GM12878 (cell line): Measurements from ENCODE around the gene AGO4. TPM values are rescaled to one million over a fixed set of nuclear protein-coding genes. Genes with fewer than 3 reads are reported as not detected.

Experiments used
- ATAC-seq: fragments of 200-7000 bp; cut with Tn5 transposase; 3 replicates; pipeline ENCODE4 v1.9.1; 2020; ENCODE audit warnings: mild to moderate bottlenecking, moderate library complexity
- BruUV-seq: library from RNA; stranded (reverse); fragments of 400-500 nt; replicated peaks from 2 replicates; lab custom pipeline; 2021; lab: Mats Ljungman, UMichigan
- CTCF ChIA-PET: fragments of 300-600 bp; sonication (Branson Sonifier 250); formaldehyde crosslinking; extraction: SDS; loops from one replicate; lab custom pipeline; 2021; ENCODE audit warnings: inconsistent platforms; lab: Yijun Ruan, JAX
- POLR2A ChIA-PET: fragments of 350-600 bp; formaldehyde crosslinking; extraction: SDS; loops from one replicate; lab custom pipeline; 2021; ENCODE audit warnings: inconsistent platforms; lab: Charles Lee
- RAD21 ChIA-PET: fragments of 300-600 bp; sonication (Branson Sonifier 250); formaldehyde crosslinking; loops from one replicate; lab custom pipeline; 2023; ENCODE audit warnings: antibody characterized with exemption; ENCODE audit not compliant: unreplicated experiment; lab: Charles Lee
- SMC1A ChIA-PET: fragments of 300-600 bp; sonication (Branson Sonifier 250); formaldehyde crosslinking; loops from one replicate; lab custom pipeline; 2023; ENCODE audit not compliant: unreplicated experiment, uncharacterized antibody; lab: Charles Lee
- DNase-seq: peaks from one replicate; pipeline ENCODE4 v3.0.0-alpha.2; 2011; ENCODE audit warnings: low read depth, low spot score
- FAIRE-seq: peaks from 3 replicates; lab custom pipeline; 2011; peaks lifted over from hg19 to GRCh38; lab: Jason Lieb, UNC
- H2AFZ ChIP-seq: 2 replicates; pipeline ENCODE4 v1.6.0; 2011; ENCODE audit warnings: low read depth, low read length, control low read depth; ENCODE audit not compliant: control insufficient read depth
- H3K27ac ChIP-seq: 2 replicates; pipeline ENCODE4 v1.5.1; 2011; ENCODE audit warnings: control low read depth; ENCODE audit not compliant: control insufficient read depth, insufficient read depth
- H3K27me3 ChIP-seq, 2 experiments: replicated peaks in 1 of 2; 2 replicates each; pipeline versions ENCODE4 v1.6.0 to v1.6.1; 2011; ENCODE audit warnings: low read length in 1 of 2; ENCODE audit not compliant: control insufficient read depth in 2 of 2, insufficient read depth in 2 of 2
- H3K36me3 ChIP-seq, 2 experiments: 2 replicates each; pipeline ENCODE4 v1.5.1; 2011; ENCODE audit warnings: low read length in 1 of 2; ENCODE audit not compliant: control insufficient read depth in 2 of 2, insufficient read depth in 2 of 2
- H3K4me1 ChIP-seq: 2 replicates; pipeline ENCODE4 v1.6.1; 2011; ENCODE audit warnings: mild to moderate bottlenecking, low read length, moderate library complexity, mixed read lengths; ENCODE audit not compliant: control insufficient read depth, insufficient read depth
- H3K4me2 ChIP-seq: 2 replicates; pipeline ENCODE4 v1.6.0; 2011; ENCODE audit warnings: control low read depth; ENCODE audit not compliant: control insufficient read depth, insufficient read depth
- H3K4me3 ChIP-seq: fragments of 200-600 bp; sonication (generic); 2 replicates; pipeline ENCODE4 v1.5.1; 2016
- H3K79me2 ChIP-seq: 2 replicates; pipeline ENCODE4 v1.6.0; 2011; ENCODE audit warnings: low read length; ENCODE audit not compliant: control insufficient read depth, insufficient read depth
- H3K9ac ChIP-seq: 2 replicates; pipeline ENCODE4 v1.8.0; 2011; ENCODE audit warnings: low read length, control low read depth, mixed read lengths; ENCODE audit not compliant: control insufficient read depth, insufficient read depth
- H3K9me3 ChIP-seq: replicated peaks from 3 replicates; pipeline ENCODE4 v1.5.1; 2011; ENCODE audit warnings: mild to moderate bottlenecking, low read length; ENCODE audit not compliant: control insufficient read depth, insufficient read depth
- H4K20me1 ChIP-seq: 2 replicates; pipeline ENCODE4 v1.6.0; 2011; ENCODE audit not compliant: control insufficient read depth, insufficient read depth
- BCL11A ChIP-seq: IDR thresholded peaks from 2 replicates; pipeline ENCODE4 v1.6.1; 2011; ENCODE audit warnings: low read depth, low read length
- CHD2 ChIP-seq: IDR thresholded peaks from 2 replicates; pipeline ENCODE4 v1.6.1; 2011; ENCODE audit warnings: low read depth, low read length, improper control_type of control experiment, borderline replicate concordance
- CREB1 ChIP-seq: IDR thresholded peaks from 2 replicates; pipeline ENCODE4 v1.6.1; 2012; ENCODE audit warnings: low read depth, mild to moderate bottlenecking, inconsistent platforms
- DPF2 ChIP-seq: fragments of 450-650 bp; IDR thresholded peaks from 2 replicates; pipeline ENCODE4 v1.6.1; 2017; ENCODE audit warnings: mild to moderate bottlenecking
- EED ChIP-seq: sonication (generic); IDR thresholded peaks from 2 replicates; pipeline ENCODE4 v1.6.1; 2016; ENCODE audit warnings: antibody characterized with exemption, low read depth
- HDGF ChIP-seq: fragments of 450-650 bp; IDR thresholded peaks from 2 replicates; pipeline ENCODE4 v1.6.1; 2016; ENCODE audit warnings: antibody characterized with exemption
- HSF1 ChIP-seq: fragments of 150-350 bp; IDR thresholded peaks from 2 replicates; pipeline ENCODE4 v1.6.1; 2014; ENCODE audit warnings: mild to moderate bottlenecking, low read depth, low read length
- IRF5 ChIP-seq: fragments of 450-650 bp; IDR thresholded peaks from 2 replicates; pipeline ENCODE4 v1.6.1; 2017; ENCODE audit warnings: borderline replicate concordance
- KLF5 ChIP-seq: fragments of 450-650 bp; IDR thresholded peaks from 2 replicates; pipeline ENCODE4 v1.6.1; 2014; ENCODE audit warnings: mild to moderate bottlenecking; ENCODE audit not compliant: partially characterized antibody
- NFIC ChIP-seq: IDR thresholded peaks from 2 replicates; pipeline ENCODE4 v1.6.1; 2012; ENCODE audit warnings: low read depth, mild to moderate bottlenecking, inconsistent platforms, low read length, moderate library complexity
- PAX8 ChIP-seq: fragments of 450-650 bp; IDR thresholded peaks from 2 replicates; pipeline ENCODE4 v1.6.1; 2017; ENCODE audit warnings: mild to moderate bottlenecking, moderate library complexity
- POLR2AphosphoS5 ChIP-seq: IDR thresholded peaks from 2 replicates; pipeline ENCODE4 v1.6.1; 2011; ENCODE audit warnings: mild to moderate bottlenecking, low read length, inconsistent platforms
- RELA ChIP-seq: fragments of 450-650 bp; IDR thresholded peaks from 2 replicates; pipeline ENCODE4 v1.8.0; 2014; ENCODE audit warnings: borderline replicate concordance; ENCODE audit not compliant: partially characterized antibody
- RFX5 ChIP-seq: IDR thresholded peaks from 2 replicates; pipeline ENCODE4 v1.6.1; 2011; ENCODE audit warnings: low read depth, low read length, improper control_type of control experiment
- RUNX3 ChIP-seq: IDR thresholded peaks from 2 replicates; pipeline ENCODE4 v1.6.1; 2012; ENCODE audit warnings: low read length, inconsistent platforms
- SMAD1 ChIP-seq: fragments of 450-650 bp; IDR thresholded peaks from 2 replicates; pipeline ENCODE4 v1.6.1; 2018; ENCODE audit warnings: mild to moderate bottlenecking, low read depth; ENCODE audit not compliant: partially characterized antibody
- STAT1 ChIP-seq: fragments of 450-650 bp; conservative IDR thresholded peaks from 2 replicates; pipeline ENCODE4 v1.6.1; 2014; ENCODE audit warnings: antibody characterized with exemption, mild to moderate bottlenecking
- TCF3 ChIP-seq: IDR thresholded peaks from 2 replicates; pipeline ENCODE4 v1.6.1; 2012; ENCODE audit warnings: low read depth, mild to moderate bottlenecking, low read length, borderline replicate concordance; ENCODE audit not compliant: insufficient read depth
- YY1 ChIP-seq: IDR thresholded peaks from 2 replicates; pipeline ENCODE4 v1.6.1; 2011; ENCODE audit warnings: low read depth, mild to moderate bottlenecking, low read length
- ZBED1 ChIP-seq: IDR thresholded peaks from 2 replicates; pipeline ENCODE4 v1.6.1; 2016; ENCODE audit warnings: borderline replicate concordance
- WGBS: methylation state at CpG from one replicate; pipeline ENCODE4 v1.1.6; 2016; ENCODE audit warnings: low lambda C conversion rate; ENCODE audit not compliant: insufficient replicate concordance, insufficient coverage; ENCODE audit errors: missing lambda C conversion rate; 5-methylcytosine and 5-hydroxymethylcytosine counted together
- in situ Hi-C: fragments of 300-500 bp; cut with MboI; formaldehyde crosslinking; loops from 9 replicates; pipeline ENCODE4 v1.14.3; 2018; ENCODE audit warnings: mixed read lengths
- intact Hi-C: fragments of 100-400 bp; cut with micrococcal nuclease; formaldehyde crosslinking; loops from one replicate; pipeline ENCODE4 v1.14.2; 2022; ENCODE audit not compliant: unreplicated experiment
- polyA plus RNA-seq, 11 experiments: library from polyadenylated mRNA; depleted of rRNA in 4 of 11; unstranded in 6 of 11; stranded (reverse) in 5 of 11; fragments of >200 nt; fragmentation: Nextera tagmentation in 4 of 11; fragmentation: Illumina TruSeq in 1 of 11; extraction: Ambion mirVana in 4 of 11; extraction: Trizol in 1 of 11; gene quantifications; 1 replicate in 1 of 11; 2 replicates in 10 of 11; pipeline versions ENCODE4 v1.2.1 to v1.2.3, GENCODE V29; 2011 to 2016; ENCODE audit warnings: inconsistent platforms in 2 of 11, missing spikeins in 2 of 11, low read depth in 1 of 11
- total RNA-seq, 4 experiments: library from RNA; depleted of rRNA in 3 of 4; stranded (reverse); fragments of >200 nt in 3 of 4; fragmentation: Illumina TruSeq in 1 of 4; extraction: Trizol in 1 of 4; gene quantifications; 2 replicates each; pipeline versions ENCODE4 v1.2.1 to v1.2.3, GENCODE V29; 2013 to 2021
- TF ChIP-seq, protein P1 (sequence below), 3 experiments: IDR thresholded peaks in 2 of 3; conservative IDR thresholded peaks in 1 of 3; 2 replicates each; pipeline ENCODE4 v1.5.1; 2011; ENCODE audit warnings: low read depth in 3 of 3, low read length in 3 of 3, mild to moderate bottlenecking in 3 of 3, control low read depth in 2 of 3, moderate library complexity in 2 of 3, inconsistent platforms in 1 of 3, mixed read lengths in 1 of 3; ENCODE audit not compliant: control insufficient read depth in 2 of 3, insufficient read depth in 1 of 3; ENCODE audit errors: extremely low read depth in 1 of 3

AGO4 gene
- total and polyA plus RNA-seq, 10 of the 15 experiments (the other 5 are each of a cell fraction or from before 2014, with no cell fraction given): 1.2 to 7.9 (median 3.2) TPM

- Histone ChIP-seq H3K9me3 (no peaks in the 10 kb centered on the region), H3K27me3 (no peaks in the 10 kb centered on the region), H3K4me3 (peak overlapping the region; percentile 78), H3K4me1 (no peaks in the 10 kb centered on the region), H2AFZ (peak overlapping the region; percentile 98), H3K27ac (peak overlapping the region; percentile 91), H3K36me3 (no peaks in the 10 kb centered on the region), H3K9ac (peak overlapping the region; percentile 93), H3K79me2 (peaks cover 32% of the 10 kb centered on the region), H4K20me1 (no peaks in the 10 kb centered on the region), H3K4me2 (peak overlapping the region; percentile 81)
- FAIRE-seq (peak; percentile 69), DNase-seq (peak; percentile 58), ATAC-seq (peak; percentile 95)
- ChIA-PET CTCF (interaction anchor here (0.7 to 7.2 kb wide), 16 partner anchors 11 to 366 kb away, joined by 3 to 61 read pairs (median 4); partner anchors contain the start of gene C1orf216), POLR2A (interaction anchor here (0.5 to 7.0 kb wide), 16 partner anchors 8 to 213 kb away, joined by 3 to 70 read pairs (median 4); partner anchors contain the start of genes KIAA0319L and NCDN), SMC1A (interaction anchor here (0.9 to 4.3 kb wide), 15 partner anchors 9 to 318 kb away, joined by 3 to 42 read pairs (median 5); partner anchors contain the start of gene KIAA0319L), RAD21 (interaction anchor here (1.1 to 3.0 kb wide), 11 partner anchors 8 to 318 kb away, joined by 4 to 29 read pairs (median 8); no protein-coding TSS in a partner anchor)
- BruUV-seq: TSS peak; percentile 80
- in situ Hi-C loops: no loop called here
- under 1% methylated on average over 34 of the region's 58 CpGs for WGBS
- intact Hi-C loops: no loop called here
- TF ChIP-seq CHD2 (no peak), ZBED1 (no peak), STAT1 (no peak; the same call in 1 of the 2 replicates), RELA (no peak), IRF5 (no peak), NFIC (no peak), CREB1 (no peak), RUNX3 (0 out of 2 replicates have a peak, but pooled peaks have one; percentile 33), HDGF (no peak; the same call in 1 of the 2 replicates), BCL11A (no peak), YY1 (no peak), TCF3 (0 out of 2 replicates have a peak, but pooled peaks have one; percentile 28), PAX8 (no peak), SMAD1 (no peak), POLR2AphosphoS5 (peak; percentile 79; the same call in 1 of the 2 replicates), RFX5 (no peak), DPF2 (peak; percentile 52; the same call in 1 of the 2 replicates), EED (peak; percentile 54; the same call in 1 of the 2 replicates), HSF1 (no peak), KLF5 (no peak)
- TF ChIP-seq, protein P1, sequence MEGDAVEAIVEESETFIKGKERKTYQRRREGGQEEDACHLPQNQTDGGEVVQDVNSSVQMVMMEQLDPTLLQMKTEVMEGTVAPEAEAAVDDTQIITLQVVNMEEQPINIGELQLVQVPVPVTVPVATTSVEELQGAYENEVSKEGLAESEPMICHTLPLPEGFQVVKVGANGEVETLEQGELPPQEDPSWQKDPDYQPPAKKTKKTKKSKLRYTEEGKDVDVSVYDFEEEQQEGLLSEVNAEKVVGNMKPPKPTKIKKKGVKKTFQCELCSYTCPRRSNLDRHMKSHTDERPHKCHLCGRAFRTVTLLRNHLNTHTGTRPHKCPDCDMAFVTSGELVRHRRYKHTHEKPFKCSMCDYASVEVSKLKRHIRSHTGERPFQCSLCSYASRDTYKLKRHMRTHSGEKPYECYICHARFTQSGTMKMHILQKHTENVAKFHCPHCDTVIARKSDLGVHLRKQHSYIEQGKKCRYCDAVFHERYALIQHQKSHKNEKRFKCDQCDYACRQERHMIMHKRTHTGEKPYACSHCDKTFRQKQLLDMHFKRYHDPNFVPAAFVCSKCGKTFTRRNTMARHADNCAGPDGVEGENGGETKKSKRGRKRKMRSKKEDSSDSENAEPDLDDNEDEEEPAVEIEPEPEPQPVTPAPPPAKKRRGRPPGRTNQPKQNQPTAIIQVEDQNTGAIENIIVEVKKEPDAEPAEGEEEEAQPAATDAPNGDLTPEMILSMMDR (IDR thresholded peaks at IDR 0.05 in 2 of 3, conservative IDR thresholded peaks at IDR 0.05 in 1 of 3; ENCODE audit: control insufficient read depth in 2 of 3, extremely low read depth in 1 of 3, insufficient read depth in 1 of 3, low read depth in 3 of 3, low read length in 3 of 3): peak in 2 of 3 experiments; percentile 11 to 17; a peak in 1 of 6 replicates
Measured at GRCh38 chr1:35769188-35769758, 38.5 kb upstream of the AGO4 start.
